Amniotic epithelial cell (primary cell): ENCODE results near the gene YY1.
"Not testable (repeated sequence)": the region's sequence is repeated elsewhere in the genome, so short reads cannot be mapped to it uniquely, and the experiment has no call there.

Experiments
- DNase-seq: peaks from one replicate; pipeline ENCODE4 v3.0.0-alpha.2; 2010; ENCODE audit warnings: low read depth

The YY1 gene

DNA sequence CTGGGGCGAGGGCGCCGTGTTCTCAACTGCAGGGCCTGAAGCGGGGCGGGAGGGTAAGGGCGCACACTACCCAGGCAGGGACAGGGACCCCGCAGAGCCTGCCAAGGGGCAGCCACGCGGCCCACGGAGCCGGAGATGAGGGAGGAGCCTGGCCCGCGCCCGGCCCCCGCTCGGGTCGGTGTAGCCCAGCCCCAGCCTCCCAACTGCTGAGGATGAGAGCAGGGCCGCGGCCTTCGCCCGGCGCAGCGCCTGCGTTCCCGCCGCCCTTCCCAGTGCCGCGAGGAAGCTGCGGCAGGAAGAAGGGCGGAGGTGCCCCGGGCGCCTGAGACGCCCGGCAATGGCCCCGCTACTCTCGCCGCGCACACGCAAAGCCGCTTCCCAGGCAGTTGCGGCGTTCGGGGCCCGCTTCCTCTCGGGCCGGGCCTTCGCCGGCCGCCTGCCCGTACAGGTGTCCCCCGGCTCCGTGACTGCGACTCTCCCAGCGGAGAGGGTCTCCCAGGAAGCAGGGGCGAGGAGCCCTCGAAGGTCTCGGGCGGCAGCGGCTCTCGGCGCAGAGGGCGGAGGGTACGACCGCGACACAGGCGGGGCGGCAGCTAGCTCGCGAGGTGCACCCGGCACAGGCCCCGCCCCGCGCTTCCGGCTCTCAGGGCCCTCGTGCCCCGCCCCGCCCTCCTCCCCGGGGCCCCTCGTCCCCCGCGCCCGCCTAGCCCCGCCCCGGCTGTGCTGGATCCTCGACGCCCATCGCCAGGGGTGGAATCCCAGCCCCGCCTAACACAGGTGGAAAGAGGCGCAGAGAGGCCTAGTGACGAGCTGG, 24.8 kb upstream of the YY1 start:
- DNase-seq: peak; percentile 65

DNA sequence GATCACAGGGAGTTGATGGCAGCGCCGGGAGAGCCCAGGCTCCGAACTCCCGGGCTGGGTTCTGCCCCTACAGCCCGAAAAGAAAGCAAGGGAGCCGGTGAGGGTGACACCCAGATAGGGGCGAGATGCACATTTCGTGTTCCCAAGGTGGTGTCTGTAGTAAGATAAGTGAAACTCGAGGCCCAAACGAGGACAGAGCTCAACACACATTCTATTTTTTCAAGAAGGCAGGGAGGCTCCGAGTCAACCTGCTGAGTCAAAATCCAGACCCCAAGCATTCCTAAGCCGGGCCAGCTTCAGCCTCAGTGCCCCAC, 24.2 kb upstream of the YY1 start:
- no peak for DNase-seq

DNA sequence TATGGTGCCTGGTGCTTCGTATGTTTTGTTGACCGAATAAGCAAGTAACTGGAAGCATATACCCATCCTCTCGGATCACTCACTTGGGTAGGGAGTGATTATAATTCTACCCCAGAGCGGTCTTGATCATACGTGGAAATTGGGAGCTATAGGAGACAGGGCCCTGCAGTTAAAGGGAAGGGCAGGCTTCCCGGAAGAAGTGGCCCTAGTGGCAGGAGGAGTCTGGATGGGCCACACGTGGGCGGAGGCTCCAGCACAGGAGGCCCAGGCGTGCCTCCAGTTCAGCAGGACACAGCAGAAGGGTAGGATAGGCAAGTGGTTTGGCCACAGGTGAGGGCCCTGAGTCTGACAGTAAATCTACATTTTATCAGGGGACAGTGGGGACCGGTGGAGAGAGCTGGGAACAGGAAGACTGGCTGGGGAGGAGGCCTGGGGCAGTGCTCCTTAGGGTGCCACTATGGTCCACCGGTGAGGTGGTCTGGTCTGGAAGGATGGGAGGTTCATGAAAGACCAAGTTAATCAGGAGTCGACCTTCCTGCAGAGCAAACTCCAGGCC, 23.5 kb upstream of the YY1 start:
- no peak for DNase-seq

DNA sequence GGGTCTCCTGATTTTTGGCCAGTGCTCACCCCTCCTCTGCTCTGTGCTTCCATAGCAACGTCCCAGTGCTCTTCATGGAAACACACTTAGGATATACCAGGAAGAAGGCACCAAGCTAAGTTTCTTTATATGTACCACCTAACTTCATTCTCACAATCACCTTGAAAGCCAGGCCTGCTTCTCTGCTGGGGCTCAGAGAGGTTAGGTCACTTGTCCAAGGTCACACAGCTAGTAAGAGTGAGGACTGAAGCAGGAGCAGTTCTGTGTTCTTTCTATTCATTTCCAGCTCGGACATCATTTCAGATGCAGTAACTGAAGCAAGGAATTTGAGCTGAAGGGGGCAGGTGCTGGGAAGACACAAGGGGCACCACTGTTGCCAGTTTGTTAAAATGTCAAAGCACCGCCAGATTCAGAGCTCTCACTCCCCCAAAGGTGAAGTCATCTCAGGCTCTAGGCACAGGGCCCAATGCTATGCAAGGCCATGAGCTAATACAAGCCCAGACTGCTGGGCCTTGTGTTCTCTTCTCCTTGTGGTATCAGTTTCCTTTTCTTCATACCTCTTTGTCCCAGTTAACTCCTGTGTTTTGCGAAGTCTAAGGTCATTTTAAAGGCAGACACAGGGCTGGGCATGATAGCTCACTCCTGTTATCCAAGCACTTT, 19.7 kb upstream of the YY1 start:
- DNase-seq: peak; percentile 55

DNA sequence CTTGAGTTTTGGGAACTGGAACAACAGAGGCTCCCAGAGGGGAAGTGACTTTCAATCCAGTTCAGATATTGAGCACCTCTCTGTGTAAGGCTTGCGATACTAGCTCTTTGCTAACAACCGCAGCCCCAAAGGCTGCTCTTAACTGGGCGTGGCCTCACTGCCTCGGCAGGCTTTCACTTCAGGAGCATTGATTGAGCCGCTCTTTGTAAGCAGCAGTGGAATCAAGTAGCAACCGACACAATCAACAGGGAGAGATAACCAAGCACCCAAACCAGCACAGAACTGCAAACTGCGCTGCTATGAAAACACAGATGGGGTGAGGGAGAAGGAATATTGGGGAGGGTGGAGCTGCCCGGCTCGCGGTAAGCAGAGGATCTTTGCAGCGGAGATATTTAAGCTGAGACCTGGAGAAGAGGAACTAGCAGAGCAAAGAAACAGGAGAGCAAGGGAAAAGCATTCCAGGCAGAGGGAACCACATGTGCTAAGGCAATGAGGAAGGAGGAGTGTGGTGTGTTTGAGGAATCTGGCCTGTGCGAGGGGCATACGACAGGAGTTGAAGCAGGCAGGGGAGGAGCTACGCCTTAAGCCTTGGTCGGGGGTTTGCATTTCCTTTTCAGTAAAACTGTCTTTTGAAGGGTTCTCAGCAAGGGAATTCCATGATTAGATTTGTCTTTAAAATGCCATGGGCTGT, 17.3 kb upstream of the YY1 start:
- peak; percentile 56 for DNase-seq

DNA sequence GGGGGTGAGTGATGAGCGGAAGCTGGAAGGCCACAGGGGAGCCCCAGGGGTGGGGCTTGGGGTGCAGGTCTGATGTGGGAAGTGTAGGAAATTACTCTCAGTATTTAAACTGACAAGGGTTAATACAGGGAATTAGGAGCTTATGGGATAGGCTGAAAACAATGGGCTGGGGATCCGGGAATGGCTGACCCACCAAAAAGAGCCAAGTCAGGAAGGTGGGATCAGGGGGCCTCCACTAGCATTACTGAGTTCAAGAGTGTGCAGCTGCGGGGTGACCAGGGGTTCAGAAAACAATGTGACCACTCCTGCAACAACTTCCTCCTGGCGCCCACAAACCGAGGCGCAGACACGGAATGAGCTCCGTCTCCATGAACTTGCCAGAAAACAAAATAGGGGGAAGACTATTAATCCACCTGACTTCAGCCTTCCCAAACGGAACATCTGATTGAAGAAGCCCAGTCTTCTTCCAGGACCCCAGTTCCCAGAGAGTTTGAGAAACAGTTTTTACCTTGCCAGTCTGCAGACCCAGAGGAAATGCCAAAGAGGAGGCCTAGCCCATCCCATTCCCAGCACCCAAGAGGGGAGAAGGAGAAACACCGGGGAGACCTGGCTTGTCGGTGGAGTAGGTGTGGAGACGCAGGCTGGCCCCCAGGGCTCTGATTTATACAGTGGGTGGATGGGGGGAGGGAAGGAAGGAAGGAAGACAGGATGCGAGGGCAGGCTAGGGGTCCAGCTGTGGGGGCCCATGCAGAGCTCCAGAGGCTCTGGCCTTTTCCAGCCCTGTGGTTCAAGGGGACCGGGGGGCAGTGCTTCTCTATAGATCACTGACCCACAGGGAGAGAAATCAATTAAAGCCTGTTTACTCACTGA, 16.5 kb upstream of the YY1 start:
- DNase-seq: no peak

DNA sequence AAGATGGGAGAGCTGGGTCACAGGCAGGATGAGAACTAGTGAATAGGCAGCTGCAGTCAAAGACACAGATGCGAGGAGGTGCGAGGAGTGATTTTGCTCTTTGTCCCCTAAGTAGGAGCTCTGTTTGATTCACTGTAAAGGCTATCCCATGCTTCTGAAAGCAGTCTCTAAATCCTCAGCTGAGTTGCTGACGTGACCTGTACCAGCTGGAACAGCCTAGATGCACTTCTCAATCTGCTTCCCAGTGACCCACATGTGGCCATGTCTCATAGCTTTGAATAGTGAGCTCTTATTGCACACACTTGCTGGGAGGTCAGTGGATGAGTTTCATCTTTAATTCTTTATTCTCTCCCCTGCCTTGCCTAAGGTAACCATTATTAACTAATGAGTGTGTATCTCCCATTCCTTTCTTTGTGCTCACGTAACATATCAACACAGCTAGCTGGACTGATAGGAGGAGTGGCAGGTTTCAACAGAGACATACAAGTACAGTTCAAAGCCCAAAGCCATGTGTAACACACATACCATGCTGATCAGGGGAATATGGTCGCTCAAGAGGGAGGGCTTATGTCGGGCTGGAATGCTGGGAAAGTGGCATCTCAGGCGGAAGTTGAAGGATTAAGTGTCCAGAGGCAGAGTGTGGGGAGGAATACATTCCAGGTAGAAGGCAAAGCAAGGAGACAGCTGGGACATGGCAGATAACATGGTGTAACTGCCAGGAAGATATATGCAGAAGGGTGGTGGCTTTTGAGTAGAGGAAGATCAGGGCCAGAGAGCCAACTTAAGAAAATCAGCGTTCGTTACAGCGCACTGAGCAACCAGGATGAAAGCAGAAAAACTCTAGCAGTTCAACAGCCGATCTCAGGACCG, 15.4 kb upstream of the YY1 start:
- DNase-seq: peak; percentile 84

DNA sequence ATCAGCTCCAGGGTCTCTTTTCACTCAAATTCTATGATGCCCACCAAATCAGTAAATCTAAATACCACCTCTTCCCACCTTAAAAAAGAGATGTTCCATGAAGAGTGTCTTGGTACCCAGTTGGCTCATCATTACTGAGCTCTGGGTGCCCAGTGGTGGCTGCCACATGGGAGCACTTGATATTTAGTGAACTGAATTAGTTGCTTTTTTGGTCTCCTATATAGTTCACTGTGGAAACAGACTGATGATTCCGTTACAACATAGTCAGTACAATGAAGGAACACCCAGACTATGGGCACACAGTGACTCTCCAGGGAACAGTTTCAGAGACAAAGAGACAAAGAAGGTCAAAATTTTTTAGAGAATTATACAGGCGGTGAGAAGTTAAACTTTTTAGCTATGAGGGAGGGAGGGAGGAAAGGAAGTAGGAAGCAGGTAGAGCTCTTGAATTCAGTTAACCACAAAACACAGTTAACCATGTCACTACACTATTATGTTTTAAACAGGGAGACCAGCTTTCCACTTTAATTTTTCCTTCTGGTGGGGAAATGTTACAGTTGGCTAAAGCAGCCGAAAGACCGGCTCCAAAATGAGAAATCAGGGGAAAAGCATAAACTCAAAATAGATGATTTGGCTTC, 14.6 kb upstream of the YY1 start:
- no peak for DNase-seq

DNA sequence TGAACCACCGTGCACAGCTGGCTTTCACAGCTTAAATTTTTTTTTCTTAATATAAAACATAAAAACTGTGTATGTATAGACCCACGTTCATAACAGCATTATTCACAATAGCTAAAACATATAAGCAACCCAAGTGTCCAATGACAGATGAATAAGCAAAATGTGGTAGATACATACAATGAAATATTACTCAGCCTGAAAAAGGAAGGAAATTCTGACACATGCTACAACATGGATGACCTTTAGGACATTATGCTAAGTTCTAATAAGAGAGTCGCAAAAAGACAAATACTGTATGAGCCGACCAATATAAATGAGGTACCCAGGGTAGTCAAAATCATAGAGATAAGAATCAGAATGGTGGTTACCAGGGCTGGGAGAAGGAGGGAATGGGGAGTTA, 13.8 kb upstream of the YY1 start:
- no peak for DNase-seq

DNA sequence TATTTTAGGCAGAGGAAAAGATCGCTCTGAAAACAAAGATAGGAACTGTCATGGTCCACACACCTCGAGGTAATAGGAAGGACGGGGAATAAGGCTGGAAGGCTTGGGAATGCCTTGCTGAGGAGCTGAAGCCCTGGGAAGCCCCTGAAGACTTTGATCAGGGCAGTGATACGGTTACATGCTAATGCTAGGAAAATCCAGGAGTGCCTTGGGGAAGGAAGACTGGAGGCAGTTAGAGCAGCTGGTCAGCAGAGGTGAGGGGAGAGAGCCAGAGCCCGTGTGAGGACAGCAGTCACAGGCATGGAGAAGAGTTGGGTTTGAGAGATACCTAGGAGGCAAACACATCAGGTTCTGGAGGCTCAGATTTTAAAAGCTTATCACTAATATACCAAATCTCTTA, 8.6 kb upstream of the YY1 start:
- no peak for DNase-seq

DNA sequence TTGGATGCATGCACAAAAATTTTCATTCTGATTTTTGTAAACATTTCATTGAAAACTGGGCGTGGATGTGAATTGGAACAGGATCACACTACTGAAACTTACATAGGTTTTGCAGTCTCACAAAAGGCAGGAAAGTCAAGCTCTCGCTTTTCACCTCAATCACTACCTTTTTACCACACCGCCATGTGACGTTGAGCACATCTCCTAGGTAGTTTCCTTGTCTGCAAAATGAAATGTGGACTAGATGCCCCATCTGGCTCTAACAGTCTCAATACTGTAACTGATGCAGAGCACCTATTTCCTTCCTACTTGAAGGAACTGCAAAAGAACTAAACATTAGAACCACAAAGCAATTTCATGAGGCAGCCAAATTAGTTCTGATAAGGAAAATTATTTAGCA, 4.4 kb upstream of the YY1 start:
- no peak for DNase-seq

DNA sequence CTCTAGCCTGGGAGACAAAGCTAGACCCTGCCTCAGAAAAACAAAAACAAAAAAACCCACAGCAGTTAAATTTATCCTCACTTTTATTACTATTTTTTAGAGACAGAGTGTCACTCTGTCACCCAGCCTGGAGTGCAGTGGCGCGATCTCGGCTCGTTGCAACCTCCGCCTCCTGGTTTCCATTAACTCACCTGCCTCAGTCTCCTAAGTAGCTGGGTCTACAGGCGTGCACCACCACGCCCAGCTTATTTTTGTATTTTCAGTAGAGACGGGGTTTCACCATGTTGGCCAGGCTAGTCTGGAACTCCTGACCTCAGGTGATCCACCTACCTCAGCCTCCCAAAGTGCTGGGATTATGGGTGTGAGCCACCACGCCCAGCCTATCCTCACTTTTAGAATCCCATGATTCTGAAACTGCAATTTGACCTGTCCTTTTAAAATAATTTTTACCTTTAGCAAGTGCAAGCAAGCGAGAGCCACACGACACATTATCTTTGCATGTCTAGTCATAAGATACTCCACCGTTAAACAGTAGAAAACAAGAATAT, 2.6 kb upstream of the YY1 start:
- DNase-seq: not testable (repeated sequence)

DNA sequence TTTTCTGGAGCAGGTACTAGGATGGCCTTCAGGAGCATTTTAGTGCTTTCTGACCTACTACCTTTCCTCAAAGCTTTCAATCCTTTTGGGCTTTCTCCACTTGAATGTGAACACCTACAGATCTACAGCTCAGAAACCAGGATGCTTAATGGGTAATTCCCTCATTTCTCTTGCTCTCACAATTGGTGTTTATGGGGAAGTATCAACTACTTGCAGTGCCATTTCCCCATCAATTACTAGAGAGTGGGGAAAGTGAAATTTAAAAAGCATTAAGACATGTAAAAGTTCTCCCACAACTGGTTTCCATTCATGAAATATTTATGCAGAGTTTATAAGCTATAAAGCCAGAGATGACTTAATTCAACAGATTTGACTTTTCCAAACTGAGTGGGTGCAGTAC, 2.1 kb upstream of the YY1 start:
- no peak for DNase-seq

DNA sequence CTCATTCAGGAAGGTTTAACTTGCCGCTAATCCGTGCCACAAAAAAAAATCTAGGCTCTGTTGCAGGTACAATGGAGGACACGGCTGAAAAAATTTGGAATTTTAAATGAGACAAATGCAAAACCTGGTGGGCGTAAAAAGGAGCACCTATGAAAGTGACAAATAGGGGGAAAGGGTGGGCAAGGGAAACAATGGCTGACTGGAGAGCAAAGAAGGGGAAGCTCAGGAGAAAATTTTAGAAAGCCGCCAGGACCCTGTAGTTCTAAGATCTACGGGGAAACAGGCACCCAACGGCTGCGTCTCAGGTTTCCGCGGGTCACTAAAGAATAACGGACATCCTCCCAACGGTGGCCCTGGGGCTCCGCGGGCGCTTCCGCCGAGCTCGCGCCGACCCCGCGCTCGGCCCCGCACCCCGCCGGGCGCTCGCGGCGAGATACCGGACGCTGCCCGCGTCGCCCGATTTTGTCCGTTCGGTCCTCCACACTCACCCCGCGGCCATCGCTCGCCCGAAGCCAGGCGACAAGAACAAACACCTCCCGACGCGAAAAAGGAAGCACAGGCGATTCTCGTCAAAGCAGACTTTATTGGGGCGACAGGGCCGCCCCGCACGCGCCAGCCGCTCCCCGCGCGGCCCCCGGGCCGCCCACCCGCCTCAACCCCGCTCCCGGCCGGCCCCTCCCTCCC, 1.1 kb upstream of the YY1 start:
- no peak for DNase-seq

DNA sequence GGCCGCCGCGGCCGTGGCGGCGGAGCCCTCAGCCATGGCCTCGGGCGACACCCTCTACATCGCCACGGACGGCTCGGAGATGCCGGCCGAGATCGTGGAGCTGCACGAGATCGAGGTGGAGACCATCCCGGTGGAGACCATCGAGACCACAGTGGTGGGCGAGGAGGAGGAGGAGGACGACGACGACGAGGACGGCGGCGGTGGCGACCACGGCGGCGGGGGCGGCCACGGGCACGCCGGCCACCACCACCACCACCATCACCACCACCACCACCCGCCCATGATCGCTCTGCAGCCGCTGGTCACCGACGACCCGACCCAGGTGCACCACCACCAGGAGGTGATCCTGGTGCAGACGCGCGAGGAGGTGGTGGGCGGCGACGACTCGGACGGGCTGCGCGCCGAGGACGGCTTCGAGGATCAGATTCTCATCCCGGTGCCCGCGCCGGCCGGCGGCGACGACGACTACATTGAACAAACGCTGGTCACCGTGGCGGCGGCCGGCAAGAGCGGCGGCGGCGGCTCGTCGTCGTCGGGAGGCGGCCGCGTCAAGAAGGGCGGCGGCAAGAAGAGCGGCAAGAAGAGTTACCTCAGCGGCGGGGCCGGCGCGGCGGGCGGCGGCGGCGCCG, 381 bp downstream of the YY1 start:
- no peak for DNase-seq

DNA sequence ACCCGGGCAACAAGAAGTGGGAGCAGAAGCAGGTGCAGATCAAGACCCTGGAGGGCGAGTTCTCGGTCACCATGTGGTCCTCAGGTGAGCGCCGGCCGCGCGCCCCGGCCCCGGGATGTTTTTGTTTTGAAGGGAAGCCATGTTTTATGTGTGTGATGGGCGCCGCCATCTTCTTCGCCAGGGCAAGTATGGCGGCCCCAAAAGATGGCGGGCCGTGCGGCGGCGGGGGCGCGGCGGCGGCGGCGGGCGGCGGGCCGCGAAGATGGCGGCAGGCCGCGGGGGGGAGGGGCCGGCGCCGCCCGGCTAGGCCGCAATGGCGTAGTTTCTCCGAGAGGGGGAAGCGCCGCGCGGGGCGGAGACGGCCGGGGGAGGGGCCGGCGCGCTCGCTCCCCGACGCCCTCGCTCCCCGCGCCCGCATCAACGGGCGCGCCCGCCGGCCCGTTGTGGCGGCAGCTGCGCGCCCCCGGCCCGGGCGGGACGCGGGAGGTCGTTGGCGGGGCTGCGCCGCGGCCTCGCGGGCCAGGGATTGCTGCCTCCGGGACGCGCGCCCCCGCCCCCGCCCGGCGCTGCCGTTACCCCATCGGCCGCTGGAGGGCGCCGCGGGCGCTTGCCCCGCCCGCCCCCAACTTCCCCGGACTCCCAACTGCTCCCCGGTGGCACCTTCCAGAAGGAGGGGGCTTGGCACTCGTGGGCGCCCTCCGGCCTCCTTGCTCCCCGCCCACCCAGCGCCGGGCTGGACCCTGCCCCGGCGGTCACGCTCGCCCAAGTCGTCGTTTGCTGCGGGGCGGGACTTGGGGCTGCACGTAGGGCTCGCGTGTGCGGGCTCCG, 1.1 kb downstream of the YY1 start:
- peak; percentile 93 for DNase-seq

DNA sequence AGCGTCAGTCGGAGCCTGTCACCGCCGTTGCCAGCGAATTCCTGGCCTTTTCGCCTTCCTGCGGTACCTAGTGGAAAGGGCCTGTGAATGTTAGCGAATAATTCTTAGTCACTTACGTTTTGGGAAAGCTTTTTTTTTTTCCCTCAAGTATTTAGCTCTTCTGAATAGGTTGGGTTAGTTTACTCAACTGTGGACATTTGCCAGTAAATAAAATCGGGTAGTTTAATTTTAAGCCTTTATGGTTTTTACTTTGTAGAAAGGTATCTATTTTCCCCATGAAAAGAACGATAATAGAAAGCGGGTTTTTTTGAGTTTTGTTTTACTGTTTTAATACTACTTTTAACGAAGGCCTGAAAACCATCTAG, 1.7 kb downstream of the YY1 start:
- no peak for DNase-seq

DNA sequence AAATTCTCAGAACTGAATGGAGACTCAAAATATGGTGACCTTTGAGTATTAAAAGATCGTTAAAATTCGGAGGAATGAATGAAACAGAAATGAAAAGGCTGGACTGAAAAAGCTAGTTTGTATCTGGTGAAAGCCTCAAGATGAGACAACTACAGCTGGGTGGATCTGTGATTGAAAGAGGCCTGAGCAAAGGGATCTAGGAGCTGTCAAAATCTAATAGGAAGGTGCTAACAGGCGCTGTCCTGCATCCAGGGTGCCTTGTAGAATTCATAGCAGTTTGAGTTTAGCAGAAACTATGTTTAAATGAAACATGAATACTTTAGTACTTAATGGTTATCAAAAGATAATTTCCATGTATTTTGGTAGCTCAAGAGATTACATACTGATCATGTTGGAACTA, 2.3 kb downstream of the YY1 start:
- DNase-seq: no peak
